WTC11 (cell line): ENCODE measurements around the gene ALS2CL. TPM values are rescaled to one million over a fixed set of nuclear protein-coding genes. Genes with fewer than 3 reads are reported as not detected.

Experiments used
- ATAC-seq: fragments of 200-7000 bp; cut with Tn5 transposase; 2 replicates; pipeline ENCODE4 v1.10.0; 2021; ENCODE audit warnings: mild to moderate bottlenecking, moderate library complexity
- CTCF ChIA-PET: fragments of 300-600 bp; sonication (Branson Sonifier 250); formaldehyde crosslinking; loops from one replicate; lab custom pipeline; 2021; ENCODE audit warnings: antibody characterized with exemption; lab: Charles Lee
- POLR2A ChIA-PET: fragments of 350-600 bp; sonication (Branson Sonifier 250); formaldehyde crosslinking; loops from one replicate; lab custom pipeline; 2021; ENCODE audit warnings: antibody characterized with exemption; lab: Charles Lee
- DNase-seq: peaks from one replicate; pipeline ENCODE4 v3.0.0; 2021; ENCODE audit warnings: low spot score
- H3K27ac Mint-ChIP-seq: 2 replicates; pipeline ENCODE4 v1.8.0; 2021; ENCODE audit warnings: mixed read lengths
- H3K27me3 Mint-ChIP-seq: 2 replicates; pipeline ENCODE4 v1.8.0; 2021; ENCODE audit warnings: low read depth, mild to moderate bottlenecking, moderate library complexity, mixed read lengths
- H3K36me3 Mint-ChIP-seq: 2 replicates; pipeline ENCODE4 v1.8.0; 2021; ENCODE audit warnings: mixed read lengths
- H3K4me1 Mint-ChIP-seq: 2 replicates; pipeline ENCODE4 v1.8.0; 2022; ENCODE audit warnings: mixed read lengths
- H3K4me3 Mint-ChIP-seq: 2 replicates; pipeline ENCODE4 v1.8.0; 2021; ENCODE audit warnings: mild to moderate bottlenecking, moderate library complexity, mixed read lengths
- H3K9me3 Mint-ChIP-seq: 2 replicates; pipeline ENCODE4 v1.8.0; 2021; ENCODE audit warnings: mixed read lengths
- ATF1 ChIP-seq: sonication (generic); formaldehyde crosslinking; IDR thresholded peaks from 2 replicates; pipeline ENCODE4 v1.8.1; 2023; ENCODE audit warnings: mild to moderate bottlenecking, moderate library complexity, missing genetic modification reagents
- CREM ChIP-seq: sonication (generic); formaldehyde crosslinking; IDR thresholded peaks from 2 replicates; pipeline ENCODE4 v1.8.1; 2022; ENCODE audit warnings: mild to moderate bottlenecking, missing genetic modification reagents, moderate library complexity
- IRF2 ChIP-seq: sonication (generic); formaldehyde crosslinking; IDR thresholded peaks from 2 replicates; pipeline ENCODE4 v1.8.0; 2022; ENCODE audit warnings: low read depth, missing genetic modification reagents, borderline replicate concordance
- MXD4 ChIP-seq: fragments of 250-450 bp; sonication (Bioruptor Pico); IDR thresholded peaks from 2 replicates; pipeline ENCODE4 v1.8.0; 2021; ENCODE audit warnings: mild to moderate bottlenecking, moderate library complexity, borderline replicate concordance
- MYBL2 ChIP-seq: sonication (generic); formaldehyde crosslinking; IDR thresholded peaks from 2 replicates; pipeline ENCODE4 v1.8.1; 2023; ENCODE audit warnings: mild to moderate bottlenecking, moderate library complexity, missing genetic modification reagents
- NFATC4 ChIP-seq: fragments of 250-450 bp; sonication (Bioruptor Pico); IDR thresholded peaks from 2 replicates; pipeline ENCODE4 v1.9.0; 2021; ENCODE audit warnings: mild to moderate bottlenecking
- NFE2L1 ChIP-seq: sonication (generic); formaldehyde crosslinking; IDR thresholded peaks from 2 replicates; pipeline ENCODE4 v1.8.1; 2023; ENCODE audit warnings: missing genetic modification reagents
- NR1H2 ChIP-seq: sonication (generic); formaldehyde crosslinking; IDR thresholded peaks from 2 replicates; pipeline ENCODE4 v1.9.0; 2021; ENCODE audit warnings: mild to moderate bottlenecking, moderate library complexity, missing genetic modification reagents
- PREB ChIP-seq: sonication (generic); formaldehyde crosslinking; IDR thresholded peaks from 2 replicates; pipeline ENCODE4 v1.8.1; 2022; ENCODE audit warnings: mild to moderate bottlenecking, missing genetic modification reagents, moderate library complexity, borderline replicate concordance
- RELA ChIP-seq: sonication (generic); formaldehyde crosslinking; IDR thresholded peaks from 2 replicates; pipeline ENCODE4 v1.8.1; 2022; ENCODE audit warnings: missing genetic modification reagents, mild to moderate bottlenecking, borderline replicate concordance
- ZNF317 ChIP-seq: sonication (generic); formaldehyde crosslinking; IDR thresholded peaks from 2 replicates; pipeline ENCODE4 v1.8.1; 2023; ENCODE audit warnings: low read depth, mild to moderate bottlenecking, moderate library complexity, missing genetic modification reagents, borderline replicate concordance
- ZNF512 ChIP-seq: sonication (generic); formaldehyde crosslinking; IDR thresholded peaks from 2 replicates; pipeline ENCODE4 v1.8.1; 2022; ENCODE audit warnings: missing genetic modification reagents, borderline replicate concordance
- total RNA-seq: library from RNA; stranded (reverse); gene quantifications from 3 replicates; pipeline ENCODE4 v1.2.3, GENCODE V29; 2021
- TF ChIP-seq, protein P1 (sequence below): sonication (generic); formaldehyde crosslinking; IDR thresholded peaks from 2 replicates; pipeline ENCODE4 v1.8.1; 2022; ENCODE audit warnings: low read depth, mild to moderate bottlenecking, moderate library complexity, missing genetic modification reagents, borderline replicate concordance
- TF ChIP-seq, protein P2 (sequence below): sonication (generic); formaldehyde crosslinking; IDR thresholded peaks from 2 replicates; pipeline ENCODE4 v1.8.1; 2023; ENCODE audit warnings: mild to moderate bottlenecking, missing genetic modification reagents, moderate library complexity
- TF ChIP-seq, protein P3 (sequence below): fragments of 250-450 bp; sonication (Bioruptor Pico); IDR thresholded peaks from 2 replicates; pipeline ENCODE4 v1.9.0; 2021; ENCODE audit warnings: mild to moderate bottlenecking, borderline replicate concordance
- TF ChIP-seq, protein P4 (sequence below): fragments of 250-450 bp; sonication (Bioruptor Pico); conservative IDR thresholded peaks from 2 replicates; pipeline ENCODE4 v1.9.0; 2021; ENCODE audit warnings: mild to moderate bottlenecking

Gene ALS2CL
- total RNA-seq, 1 experiment from 2014 or later, result 12.6 TPM

DNA sequence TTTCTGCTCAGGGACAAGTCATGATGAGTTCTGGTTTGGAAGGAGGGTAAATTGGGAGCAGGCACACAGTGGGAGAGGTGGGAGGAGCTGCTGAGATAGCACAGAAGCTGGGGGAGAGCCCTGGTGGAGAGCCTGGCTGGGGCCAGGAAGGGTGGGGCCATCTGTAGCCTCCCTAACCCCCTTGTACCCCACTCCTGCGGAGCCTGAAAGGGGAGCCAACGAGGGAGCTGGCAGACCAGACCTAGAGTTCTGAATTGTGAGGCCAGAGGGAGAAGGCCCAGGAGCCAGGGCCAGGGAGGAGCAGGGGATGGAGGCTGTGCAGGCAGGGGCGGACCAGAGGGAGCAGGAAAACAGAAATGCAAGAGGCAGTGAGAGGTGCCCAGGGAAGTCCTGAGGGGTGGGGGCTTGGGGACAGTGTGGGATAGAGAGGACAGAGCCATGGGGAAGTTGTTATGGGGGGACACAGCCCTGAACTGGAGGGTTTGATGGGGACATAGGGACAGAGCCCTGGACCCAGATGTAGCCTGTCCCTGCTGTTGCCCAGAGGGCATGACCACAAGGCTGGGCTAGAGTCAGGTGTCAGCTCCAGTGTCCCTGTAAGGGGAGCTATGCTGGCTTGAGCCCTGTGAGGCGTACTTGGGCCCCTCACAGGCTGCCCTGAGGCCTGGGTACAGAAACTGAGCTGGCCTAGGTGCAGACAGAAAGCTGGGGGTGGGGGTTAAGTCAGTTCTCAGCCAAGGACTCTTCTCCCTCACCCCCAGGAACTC is 8.9 kb upstream of the ALS2CL start (continued):
- TF ChIP-seq ZNF317 (no peak), NFE2L1 (CRISPR knock-in tag) (no peak), MYBL2 (CRISPR knock-in tag) (no peak), PREB (CRISPR knock-in tag) (no peak), NFATC4 (CRISPR knock-in tag) (no peak), ZNF512 (CRISPR knock-in tag) (no peak), IRF2 (CRISPR knock-in tag) (no peak), CREM (CRISPR knock-in tag) (no peak), RELA (CRISPR knock-in tag) (no peak), ATF1 (CRISPR knock-in tag) (no peak), MXD4 (CRISPR knock-in tag) (no peak)
- TF ChIP-seq, protein P1, sequence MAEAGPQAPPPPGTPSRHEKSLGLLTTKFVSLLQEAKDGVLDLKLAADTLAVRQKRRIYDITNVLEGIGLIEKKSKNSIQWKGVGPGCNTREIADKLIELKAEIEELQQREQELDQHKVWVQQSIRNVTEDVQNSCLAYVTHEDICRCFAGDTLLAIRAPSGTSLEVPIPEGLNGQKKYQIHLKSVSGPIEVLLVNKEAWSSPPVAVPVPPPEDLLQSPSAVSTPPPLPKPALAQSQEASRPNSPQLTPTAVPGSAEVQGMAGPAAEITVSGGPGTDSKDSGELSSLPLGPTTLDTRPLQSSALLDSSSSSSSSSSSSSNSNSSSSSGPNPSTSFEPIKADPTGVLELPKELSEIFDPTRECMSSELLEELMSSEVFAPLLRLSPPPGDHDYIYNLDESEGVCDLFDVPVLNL (CRISPR knock-in tag), result no peak
- TF ChIP-seq, protein P2, sequence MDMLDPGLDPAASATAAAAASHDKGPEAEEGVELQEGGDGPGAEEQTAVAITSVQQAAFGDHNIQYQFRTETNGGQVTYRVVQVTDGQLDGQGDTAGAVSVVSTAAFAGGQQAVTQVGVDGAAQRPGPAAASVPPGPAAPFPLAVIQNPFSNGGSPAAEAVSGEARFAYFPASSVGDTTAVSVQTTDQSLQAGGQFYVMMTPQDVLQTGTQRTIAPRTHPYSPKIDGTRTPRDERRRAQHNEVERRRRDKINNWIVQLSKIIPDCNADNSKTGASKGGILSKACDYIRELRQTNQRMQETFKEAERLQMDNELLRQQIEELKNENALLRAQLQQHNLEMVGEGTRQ (CRISPR knock-in tag), result no peak

GRCh38 chr3:46701181-46701939 is 7.9 kb upstream of the ALS2CL start, which contains the start of gene TMIE:
TSS of gene TMIE (plus strand) at chr3:46701392. CDS start at chr3:46701488, 96 bp downstream.
- no peaks in the 10 kb centered on the region for H3K9me3 Mint-ChIP-seq
- DNase-seq (no peak), ATAC-seq (no peak)
- no peak within 1 kb of the TSS for H3K27ac Mint-ChIP-seq
- ChIA-PET CTCF (interaction anchor here (1.2 to 2.5 kb wide), 6 partner anchors 10 to 213 kb away, joined by 3 to 14 read pairs (median 8); partner anchors contain the start of gene PRSS50), POLR2A (no interaction called here)
- peaks cover 7% of the 10 kb centered on the region for H3K4me1 Mint-ChIP-seq
- H3K36me3 Mint-ChIP-seq, result no peaks in the 10 kb centered on the region
- TF ChIP-seq, protein P3, sequence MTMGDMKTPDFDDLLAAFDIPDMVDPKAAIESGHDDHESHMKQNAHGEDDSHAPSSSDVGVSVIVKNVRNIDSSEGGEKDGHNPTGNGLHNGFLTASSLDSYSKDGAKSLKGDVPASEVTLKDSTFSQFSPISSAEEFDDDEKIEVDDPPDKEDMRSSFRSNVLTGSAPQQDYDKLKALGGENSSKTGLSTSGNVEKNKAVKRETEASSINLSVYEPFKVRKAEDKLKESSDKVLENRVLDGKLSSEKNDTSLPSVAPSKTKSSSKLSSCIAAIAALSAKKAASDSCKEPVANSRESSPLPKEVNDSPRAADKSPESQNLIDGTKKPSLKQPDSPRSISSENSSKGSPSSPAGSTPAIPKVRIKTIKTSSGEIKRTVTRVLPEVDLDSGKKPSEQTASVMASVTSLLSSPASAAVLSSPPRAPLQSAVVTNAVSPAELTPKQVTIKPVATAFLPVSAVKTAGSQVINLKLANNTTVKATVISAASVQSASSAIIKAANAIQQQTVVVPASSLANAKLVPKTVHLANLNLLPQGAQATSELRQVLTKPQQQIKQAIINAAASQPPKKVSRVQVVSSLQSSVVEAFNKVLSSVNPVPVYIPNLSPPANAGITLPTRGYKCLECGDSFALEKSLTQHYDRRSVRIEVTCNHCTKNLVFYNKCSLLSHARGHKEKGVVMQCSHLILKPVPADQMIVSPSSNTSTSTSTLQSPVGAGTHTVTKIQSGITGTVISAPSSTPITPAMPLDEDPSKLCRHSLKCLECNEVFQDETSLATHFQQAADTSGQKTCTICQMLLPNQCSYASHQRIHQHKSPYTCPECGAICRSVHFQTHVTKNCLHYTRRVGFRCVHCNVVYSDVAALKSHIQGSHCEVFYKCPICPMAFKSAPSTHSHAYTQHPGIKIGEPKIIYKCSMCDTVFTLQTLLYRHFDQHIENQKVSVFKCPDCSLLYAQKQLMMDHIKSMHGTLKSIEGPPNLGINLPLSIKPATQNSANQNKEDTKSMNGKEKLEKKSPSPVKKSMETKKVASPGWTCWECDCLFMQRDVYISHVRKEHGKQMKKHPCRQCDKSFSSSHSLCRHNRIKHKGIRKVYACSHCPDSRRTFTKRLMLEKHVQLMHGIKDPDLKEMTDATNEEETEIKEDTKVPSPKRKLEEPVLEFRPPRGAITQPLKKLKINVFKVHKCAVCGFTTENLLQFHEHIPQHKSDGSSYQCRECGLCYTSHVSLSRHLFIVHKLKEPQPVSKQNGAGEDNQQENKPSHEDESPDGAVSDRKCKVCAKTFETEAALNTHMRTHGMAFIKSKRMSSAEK (CRISPR knock-in tag), result no peak
- TF ChIP-seq, protein P2 (CRISPR knock-in tag), result no peak
- TF ChIP-seq, protein P4, sequence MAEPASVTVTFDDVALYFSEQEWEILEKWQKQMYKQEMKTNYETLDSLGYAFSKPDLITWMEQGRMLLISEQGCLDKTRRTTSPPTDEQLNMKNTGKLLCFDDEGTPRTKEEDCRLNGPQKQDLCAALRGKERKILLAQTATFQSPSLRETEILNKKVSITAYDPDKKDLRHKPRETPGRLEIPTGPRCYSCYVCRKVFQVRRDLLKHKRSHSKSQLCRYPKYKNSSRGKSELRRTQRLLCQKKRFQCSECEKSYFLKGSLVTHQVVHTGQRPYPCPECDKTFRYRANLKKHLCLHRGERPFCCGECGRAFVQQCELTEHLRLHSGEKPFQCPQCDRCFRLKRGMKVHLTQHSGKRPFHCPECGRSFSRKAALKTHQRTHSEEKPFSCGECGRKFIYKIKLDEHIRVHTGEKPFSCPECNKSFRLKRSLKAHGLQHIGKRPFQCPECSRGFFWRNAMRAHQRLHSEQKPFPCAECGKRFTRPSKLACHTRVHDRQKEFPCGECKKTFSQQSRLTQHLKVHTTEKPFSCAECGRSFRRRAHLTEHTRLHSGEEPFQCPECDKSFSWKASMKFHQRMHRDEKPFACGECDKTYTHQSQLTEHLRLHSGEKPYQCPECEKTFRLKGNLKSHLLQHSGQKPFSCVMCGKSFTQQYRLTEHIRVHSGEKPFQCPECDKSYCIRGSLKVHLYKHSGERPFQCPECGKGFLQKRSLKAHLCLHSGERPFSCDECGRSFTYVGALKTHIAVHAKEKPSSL (CRISPR knock-in tag), result no peak
- no peak for TF ChIP-seq NR1H2 (CRISPR knock-in tag)
- H3K4me3 Mint-ChIP-seq, result peak within 1 kb of the TSS; percentile 50
- peaks cover 27% of the 10 kb centered on the region for H3K27me3 Mint-ChIP-seq
